Epithelial cell of esophagus (primary cell): ENCODE data around the gene LSS.
"Not testable (repeated sequence)": the region's sequence is repeated elsewhere in the genome, so short reads cannot be mapped to it uniquely, and the experiment has no call there.

Experiments
- DNase-seq: peaks from one replicate; pipeline ENCODE4 v3.0.0; 2010; ENCODE audit warnings: low read depth
- H3K4me3 ChIP-seq: 2 replicates; pipeline ENCODE4 v1.5.1; 2011; ENCODE audit warnings: mild to moderate bottlenecking, low read length, control low read depth
- TF ChIP-seq, protein P1 (sequence below): IDR thresholded peaks from 2 replicates; pipeline ENCODE4 v1.5.1; 2011; ENCODE audit warnings: low read depth, mild to moderate bottlenecking, low read length, control low read depth, inconsistent platforms; ENCODE audit not compliant: insufficient read depth; ENCODE audit errors: missing control alignments

The LSS gene

DNA sequence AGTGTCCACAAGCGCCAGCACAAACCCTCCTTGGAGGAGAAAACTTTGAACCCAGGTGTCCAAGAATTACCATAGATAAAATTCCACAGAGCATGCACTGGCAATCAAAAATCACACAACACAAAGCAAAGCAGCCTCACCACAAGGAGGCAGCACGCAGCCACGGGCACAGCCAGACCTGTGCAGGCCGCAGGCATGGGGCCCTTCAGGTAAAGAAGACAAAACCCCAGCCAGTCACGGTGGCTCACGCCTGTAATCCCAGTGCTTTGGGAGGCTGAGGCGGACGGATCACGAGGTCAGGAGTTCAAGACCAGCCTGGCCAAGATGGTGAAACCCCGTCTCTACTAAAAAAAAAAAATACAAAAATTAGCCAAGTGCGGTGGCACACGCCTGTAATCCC is 81.1 kb downstream of the LSS start:
- TF ChIP-seq, protein P1, sequence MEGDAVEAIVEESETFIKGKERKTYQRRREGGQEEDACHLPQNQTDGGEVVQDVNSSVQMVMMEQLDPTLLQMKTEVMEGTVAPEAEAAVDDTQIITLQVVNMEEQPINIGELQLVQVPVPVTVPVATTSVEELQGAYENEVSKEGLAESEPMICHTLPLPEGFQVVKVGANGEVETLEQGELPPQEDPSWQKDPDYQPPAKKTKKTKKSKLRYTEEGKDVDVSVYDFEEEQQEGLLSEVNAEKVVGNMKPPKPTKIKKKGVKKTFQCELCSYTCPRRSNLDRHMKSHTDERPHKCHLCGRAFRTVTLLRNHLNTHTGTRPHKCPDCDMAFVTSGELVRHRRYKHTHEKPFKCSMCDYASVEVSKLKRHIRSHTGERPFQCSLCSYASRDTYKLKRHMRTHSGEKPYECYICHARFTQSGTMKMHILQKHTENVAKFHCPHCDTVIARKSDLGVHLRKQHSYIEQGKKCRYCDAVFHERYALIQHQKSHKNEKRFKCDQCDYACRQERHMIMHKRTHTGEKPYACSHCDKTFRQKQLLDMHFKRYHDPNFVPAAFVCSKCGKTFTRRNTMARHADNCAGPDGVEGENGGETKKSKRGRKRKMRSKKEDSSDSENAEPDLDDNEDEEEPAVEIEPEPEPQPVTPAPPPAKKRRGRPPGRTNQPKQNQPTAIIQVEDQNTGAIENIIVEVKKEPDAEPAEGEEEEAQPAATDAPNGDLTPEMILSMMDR = peak; percentile 56
- DNase-seq = peak; percentile 56
- H3K4me3 ChIP-seq = not testable (repeated sequence)

DNA sequence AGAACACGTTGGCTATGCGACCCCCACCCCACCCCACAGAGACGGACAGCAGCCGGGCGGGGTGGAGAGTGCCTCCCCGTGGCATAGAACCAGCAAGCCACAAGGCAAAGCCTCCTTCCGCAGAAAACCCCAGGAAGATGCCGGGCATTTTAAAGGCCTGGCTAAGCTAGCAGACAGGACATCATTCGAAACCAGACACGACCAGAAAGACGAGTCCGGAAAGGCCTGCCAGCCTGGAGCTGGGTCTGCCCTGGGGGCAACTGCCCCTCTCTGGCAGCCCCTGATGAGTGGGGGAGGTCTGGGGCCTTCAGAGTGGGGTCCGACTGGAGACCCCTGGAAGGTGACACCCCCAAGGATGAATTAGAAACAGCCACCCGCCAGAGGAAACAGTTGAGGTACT is 81.7 kb downstream of the LSS start:
- no peak overlapping the region for H3K4me3 ChIP-seq
- DNase-seq = no peak
- TF ChIP-seq, protein P1 = no peak

- TF ChIP-seq, protein P1 = no peak
- no peak overlapping the region for H3K4me3 ChIP-seq
- DNase-seq = no peak
These were observed 82.5 kb downstream of the LSS start for GRCh38 chr21:46145840-46146691.

- no peak overlapping the region for H3K4me3 ChIP-seq
These were observed 83.3 kb downstream of the LSS start for GRCh38 chr21:46145159-46145839.

DNA sequence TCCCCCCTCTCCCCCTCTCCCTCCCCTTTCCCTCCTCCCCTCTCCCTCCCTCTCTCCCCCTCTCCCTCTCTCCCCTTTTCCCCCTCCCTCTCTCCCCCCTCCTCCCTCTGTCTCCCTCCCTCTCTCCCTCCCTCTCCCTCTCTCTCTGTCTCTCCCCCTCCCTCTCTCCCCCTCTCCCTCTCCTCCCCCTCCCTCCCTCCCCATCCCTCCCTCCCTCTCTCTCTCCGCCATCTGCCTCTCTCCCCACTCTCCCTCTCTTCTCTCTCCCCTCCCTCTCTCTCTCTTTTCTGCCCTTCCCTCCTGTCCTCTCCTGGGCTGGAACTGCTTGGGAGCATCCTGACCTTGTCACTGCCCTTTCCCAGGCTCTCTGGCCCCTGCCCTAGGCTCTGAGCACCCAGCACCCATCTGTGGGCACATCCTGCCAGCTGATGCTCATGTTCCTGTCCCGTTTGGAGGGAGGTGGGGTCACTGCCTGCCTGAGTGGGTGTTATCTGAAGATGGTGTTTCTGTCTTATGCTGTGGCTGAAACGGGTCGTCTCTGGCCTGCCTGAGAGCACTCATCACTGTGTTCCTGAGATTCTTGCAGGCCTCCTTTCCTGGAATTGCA is 84.0 kb downstream of the LSS start:
- DNase-seq = no peak
- TF ChIP-seq, protein P1 = no peak
- H3K4me3 ChIP-seq = no peak overlapping the region

More at GRCh38 chr21:46145159-46145839, 83.3 kb downstream of the LSS start:
- DNase-seq = no peak
- TF ChIP-seq, protein P1 = no peak

- DNase-seq = no peak
- no peak overlapping the region for H3K4me3 ChIP-seq
- TF ChIP-seq, protein P1 = no peak
These were observed 85.7 kb downstream of the LSS start for GRCh38 chr21:46142582-46143473.
